PC-3 (cell line): ENCODE results near the gene SNX7.

Experiments
- EZH2 ChIP-seq: fragments of 300-600 bp; sonication (generic); IDR thresholded peaks from one replicate; pipeline ENCODE4 v1.6.1; 2017; ENCODE audit warnings: antibody characterized with exemption, mild to moderate bottlenecking, low read length; ENCODE audit not compliant: unreplicated experiment
- TF ChIP-seq, protein P1 (sequence below): fragments of 300-600 bp; sonication (generic); conservative IDR thresholded peaks from 2 replicates; pipeline ENCODE4 v1.5.1; 2017; ENCODE audit warnings: antibody characterized with exemption, low read depth, mild to moderate bottlenecking, low read length

- TF ChIP-seq, protein P1, sequence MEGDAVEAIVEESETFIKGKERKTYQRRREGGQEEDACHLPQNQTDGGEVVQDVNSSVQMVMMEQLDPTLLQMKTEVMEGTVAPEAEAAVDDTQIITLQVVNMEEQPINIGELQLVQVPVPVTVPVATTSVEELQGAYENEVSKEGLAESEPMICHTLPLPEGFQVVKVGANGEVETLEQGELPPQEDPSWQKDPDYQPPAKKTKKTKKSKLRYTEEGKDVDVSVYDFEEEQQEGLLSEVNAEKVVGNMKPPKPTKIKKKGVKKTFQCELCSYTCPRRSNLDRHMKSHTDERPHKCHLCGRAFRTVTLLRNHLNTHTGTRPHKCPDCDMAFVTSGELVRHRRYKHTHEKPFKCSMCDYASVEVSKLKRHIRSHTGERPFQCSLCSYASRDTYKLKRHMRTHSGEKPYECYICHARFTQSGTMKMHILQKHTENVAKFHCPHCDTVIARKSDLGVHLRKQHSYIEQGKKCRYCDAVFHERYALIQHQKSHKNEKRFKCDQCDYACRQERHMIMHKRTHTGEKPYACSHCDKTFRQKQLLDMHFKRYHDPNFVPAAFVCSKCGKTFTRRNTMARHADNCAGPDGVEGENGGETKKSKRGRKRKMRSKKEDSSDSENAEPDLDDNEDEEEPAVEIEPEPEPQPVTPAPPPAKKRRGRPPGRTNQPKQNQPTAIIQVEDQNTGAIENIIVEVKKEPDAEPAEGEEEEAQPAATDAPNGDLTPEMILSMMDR, result no peak
- no peak for TF ChIP-seq EZH2
Measured at GRCh38 chr1:98709906-98710305, 48.4 kb downstream of the SNX7 start.
